ENCODE measurements around the gene MACROH2A1. TPM values are rescaled to one million over a fixed set of nuclear protein-coding genes. Genes with fewer than 3 reads are reported as not detected.

MACROH2A1 gene
- 144 TPM for total RNA-seq
- polyA plus RNA-seq (ENCODE audit: insufficient read depth, low read depth, low replicate concordance): 99.4 TPM
- long read RNA-seq, donor 1, full-length matches to known transcripts: 23 of 59 reads
- long read RNA-seq, donor 1, partial matches to known transcripts: 14 of 59 reads
- long read RNA-seq, donor 1, other reads (novel, unspliced or antisense): 22 of 59 reads
- long read RNA-seq, donor 2, full-length matches to known transcripts: 20 of 48 reads
- long read RNA-seq, donor 2, partial matches to known transcripts: 5 of 48 reads
- long read RNA-seq, donor 2, other reads (novel, unspliced or antisense): 23 of 48 reads
- long read RNA-seq, donor 3, full-length matches to known transcripts: 33 of 65 reads
- long read RNA-seq, donor 3, partial matches to known transcripts: 5 of 65 reads
- long read RNA-seq, donor 3, other reads (novel, unspliced or antisense): 27 of 65 reads
- long read RNA-seq, donor 4, full-length matches to known transcripts: 40 of 69 reads
- long read RNA-seq, donor 4, partial matches to known transcripts: 0 of 69 reads
- long read RNA-seq, donor 4, other reads (novel, unspliced or antisense): 29 of 69 reads
- long read RNA-seq, donor 5, partial matches to known transcripts: 0 of 1 reads
- long read RNA-seq, donor 5, other reads (novel, unspliced or antisense): 0 of 1 reads
- long read RNA-seq, donor 6, full-length matches to known transcripts: 22 of 28 reads
- long read RNA-seq, donor 6, partial matches to known transcripts: 0 of 28 reads
- long read RNA-seq, donor 6, other reads (novel, unspliced or antisense): 6 of 28 reads
- long read RNA-seq, donor 7, transcript H2AFY-217 (9 exons, 2,789 nt): major isoform, 31 of 161 reads
- long read RNA-seq, donor 7, transcript H2AFY-202 (9 exons, 1,859 nt): minor isoform, 12 of 161 reads
- long read RNA-seq, donor 7, partial matches to known transcripts: 5 of 161 reads
- long read RNA-seq, donor 7, other reads (novel, unspliced or antisense): 113 of 161 reads
- long read RNA-seq, donor 8, full-length matches to known transcripts: 28 of 60 reads
- long read RNA-seq, donor 8, partial matches to known transcripts: 12 of 60 reads
- long read RNA-seq, donor 8, other reads (novel, unspliced or antisense): 20 of 60 reads
- long read RNA-seq, donor 9, partial matches to known transcripts: 6 of 31 reads
- long read RNA-seq, donor 9, other reads (novel, unspliced or antisense): 18 of 31 reads
- long read RNA-seq, donor 10, full-length matches to known transcripts: 30 of 71 reads
- long read RNA-seq, donor 10, partial matches to known transcripts: 23 of 71 reads
- long read RNA-seq, donor 10, other reads (novel, unspliced or antisense): 18 of 71 reads

DNA sequence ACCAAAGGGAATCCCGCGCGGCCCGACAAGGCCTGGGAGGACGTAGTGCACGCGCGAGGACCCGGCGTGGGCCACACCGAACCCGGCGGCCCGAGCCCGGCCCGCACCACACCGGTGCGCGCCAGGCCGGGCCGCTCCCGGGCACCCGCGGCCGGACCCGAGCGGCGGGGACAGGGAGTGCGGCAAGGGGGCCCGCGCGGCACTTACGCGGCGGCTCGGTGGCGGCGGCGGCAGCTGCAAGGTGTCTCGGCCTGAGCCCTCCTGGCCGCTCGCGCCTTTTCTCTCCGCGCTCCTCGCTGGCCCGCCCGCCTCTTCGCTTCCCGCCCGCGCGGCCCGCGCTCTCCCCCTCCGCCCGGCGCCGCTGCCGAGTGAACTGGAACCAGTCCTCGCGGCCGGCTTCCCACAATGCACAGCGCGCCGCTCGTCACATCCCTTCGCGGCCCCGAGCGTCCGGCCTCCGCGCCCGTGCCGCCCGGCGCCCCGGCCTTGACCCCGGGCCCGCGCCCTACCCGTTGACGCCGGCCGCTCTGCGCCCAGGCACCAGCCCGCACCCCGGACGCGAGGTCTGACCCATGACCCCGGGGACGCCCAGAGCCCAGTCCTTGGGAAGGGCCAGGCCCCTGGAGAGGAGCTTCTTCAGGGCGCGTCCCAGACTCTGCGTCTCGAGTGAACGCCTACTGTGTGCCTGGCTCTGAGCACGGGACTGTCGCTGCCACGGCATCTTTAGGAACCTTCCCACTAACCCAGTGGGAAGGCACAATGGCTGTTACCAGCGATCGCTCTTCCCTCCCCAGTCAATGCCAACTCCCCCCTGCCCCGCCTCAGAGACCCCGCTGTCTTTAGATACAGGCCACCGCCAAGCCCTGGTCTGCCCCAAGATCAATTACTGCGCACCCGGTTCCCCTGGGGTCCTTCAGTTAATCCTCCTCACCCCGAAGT lies at the start of gene MACROH2A1:
Gene MACROH2A1 (minus strand): TSS at position 377 of the 939 bp plus-strand sequence. CDS start 10,138 bp downstream, outside the sequence.
- Histone ChIP-seq H3K9me3 (ENCODE audit: control insufficient read depth in 2 of 3, insufficient read depth in 1 of 3, low read length in 3 of 3) (no peaks in the 10 kb centered on the region), H3K4me1 (ENCODE audit: control insufficient read depth in 2 of 3, insufficient read depth in 2 of 3, low read depth in 1 of 3, low read length in 3 of 3) (peaks cover 0 to 13% (median 9%) of the 10 kb centered on the region in 3 donors), H3K9ac (ENCODE audit: low read length in 3 of 3) (peak within 1 kb of the TSS; percentile 65 to 86 (median 83)), H3K36me3 (ENCODE audit: control insufficient read depth in 2 of 3, insufficient read depth in 3 of 3, low read length in 3 of 3) (no peaks in the 10 kb centered on the region), H3K4me3 (ENCODE audit: low read length in 3 of 3) (peak within 1 kb of the TSS; percentile 84 to 88 (median 87)), H3K27me3 (ENCODE audit: control insufficient read depth, insufficient read depth, low read length) (no peaks in the 10 kb centered on the region), H3K27ac (ENCODE audit: low read depth in 2 of 2, low read length in 2 of 2) (peak within 1 kb of the TSS; percentile 78 to 80)
- no peak for FAIRE-seq
- intact Hi-C loops (cut with DNase I): no loop called here
- no peak for TF ChIP-seq CTCF (IDR thresholded peaks at IDR 0.05; ENCODE audit: borderline replicate concordance, extremely low read depth, insufficient read depth)
- peak; percentile 89 to 96 (median 94) for DNase-seq

GRCh38 chr5:135448071-135448739 lies 49.2 kb upstream of the MACROH2A1 start:
- Histone ChIP-seq H3K36me3 (ENCODE audit: control insufficient read depth in 2 of 3, insufficient read depth in 3 of 3, low read length in 3 of 3) (no peaks in the 10 kb centered on the region), H3K9me3 (ENCODE audit: control insufficient read depth in 2 of 3, insufficient read depth in 1 of 3, low read length in 3 of 3) (no peaks in the 10 kb centered on the region), H3K27ac (ENCODE audit: low read depth in 2 of 2, low read length in 2 of 2) (no peak overlapping the region), H3K4me1 (ENCODE audit: control insufficient read depth in 2 of 3, insufficient read depth in 2 of 3, low read depth in 1 of 3, low read length in 3 of 3) (no peaks in the 10 kb centered on the region), H3K9ac (ENCODE audit: low read length in 3 of 3) (no peak overlapping the region), H3K27me3 (ENCODE audit: control insufficient read depth, insufficient read depth, low read length) (no peaks in the 10 kb centered on the region), H3K4me3 (ENCODE audit: low read length in 3 of 3) (no peak overlapping the region)
- FAIRE-seq (no peak), DNase-seq (peak in 1 of 5 donors; percentile 18)
- no peak for TF ChIP-seq CTCF (IDR thresholded peaks at IDR 0.05; ENCODE audit: borderline replicate concordance, extremely low read depth, insufficient read depth)
- intact Hi-C loops (cut with DNase I): no loop called here
